Keratinocyte (primary cell): ENCODE results near the gene DHX36. TPM values are rescaled to one million over a fixed set of nuclear protein-coding genes. Genes with fewer than 3 reads are reported as not detected.

Experiments used
- DNase-seq: peaks from one replicate; pipeline ENCODE4 v3.0.0-alpha.2; 2011; ENCODE audit warnings: low read depth, missing footprints, low spot score
- FAIRE-seq: peaks from 2 replicates; lab custom pipeline; 2011; peaks lifted over from hg19 to GRCh38; lab: Jason Lieb, UNC
- H2AFZ ChIP-seq: 2 replicates; pipeline ENCODE4 v1.6.0; 2012; ENCODE audit warnings: low read length, control low read depth, inconsistent platforms; ENCODE audit not compliant: control insufficient read depth
- H3K27ac ChIP-seq: 2 replicates; pipeline ENCODE4 v1.5.1; 2011; ENCODE audit warnings: low read length; ENCODE audit not compliant: control insufficient read depth, insufficient read depth
- H3K27me3 ChIP-seq: 3 replicates; pipeline ENCODE4 v1.6.0; 2011; ENCODE audit warnings: low read length; ENCODE audit not compliant: control insufficient read depth, insufficient read depth; ENCODE audit errors: extremely low read depth
- H3K36me3 ChIP-seq, 2 experiments: 2 replicates in 1 of 2; 3 replicates in 1 of 2; pipeline ENCODE4 v1.5.1; 2011; ENCODE audit warnings: low read length in 2 of 2, mild to moderate bottlenecking in 1 of 2; ENCODE audit not compliant: control insufficient read depth in 2 of 2, insufficient read depth in 2 of 2; ENCODE audit errors: extremely low read depth in 1 of 2
- H3K4me1 ChIP-seq: 3 replicates; pipeline ENCODE4 v1.5.1; 2011; ENCODE audit warnings: low read length; ENCODE audit not compliant: control insufficient read depth, insufficient read depth; ENCODE audit errors: extremely low read depth
- H3K4me2 ChIP-seq: 3 replicates; pipeline ENCODE4 v1.6.0; 2011; ENCODE audit warnings: low read depth, low read length; ENCODE audit not compliant: control insufficient read depth, insufficient read depth; ENCODE audit errors: extremely low read depth
- H3K4me3 ChIP-seq, 3 experiments: fragments of 200-600 bp in 1 of 3; sonication (generic) in 1 of 3; 2 replicates in 2 of 3; 3 replicates in 1 of 3; pipeline ENCODE4 v1.5.1; 2011 to 2016; ENCODE audit warnings: low read length in 3 of 3, mild to moderate bottlenecking in 3 of 3, control low read depth in 2 of 3, inconsistent platforms in 1 of 3, low read depth in 1 of 3, mixed read lengths in 1 of 3, mixed run types in 1 of 3, moderate library complexity in 1 of 3; ENCODE audit not compliant: control insufficient read depth in 2 of 3, insufficient read depth in 2 of 3; ENCODE audit errors: extremely low read depth in 1 of 3
- H3K79me2 ChIP-seq: 2 replicates; pipeline ENCODE4 v1.6.0; 2012; ENCODE audit warnings: low read length; ENCODE audit not compliant: control insufficient read depth, insufficient read depth
- H3K9ac ChIP-seq: 3 replicates; pipeline ENCODE4 v1.6.0; 2011; ENCODE audit warnings: low read length; ENCODE audit not compliant: control insufficient read depth, insufficient read depth; ENCODE audit errors: extremely low read depth
- H3K9me1 ChIP-seq: 3 replicates; pipeline ENCODE4 v1.6.0; 2011; ENCODE audit warnings: low read length; ENCODE audit not compliant: control insufficient read depth, insufficient read depth; ENCODE audit errors: extremely low read depth
- H3K9me3 ChIP-seq: 2 replicates; pipeline ENCODE4 v1.5.1; 2012; ENCODE audit warnings: low read depth, low read length; ENCODE audit not compliant: control insufficient read depth
- H4K20me1 ChIP-seq: 3 replicates; pipeline ENCODE4 v1.6.0; 2011; ENCODE audit warnings: low read length; ENCODE audit not compliant: control insufficient read depth, insufficient read depth; ENCODE audit errors: extremely low read depth
- CTCF ChIP-seq, 3 experiments: IDR thresholded peaks in 1 of 3; conservative IDR thresholded peaks in 1 of 3; optimal IDR thresholded peaks in 1 of 3; 2 replicates in 2 of 3; 3 replicates in 1 of 3; pipeline versions ENCODE3 to v1.5.1; 2011; ENCODE audit warnings: low read length in 3 of 3, mild to moderate bottlenecking in 3 of 3, moderate library complexity in 2 of 3, control low read depth in 1 of 3, inconsistent platforms in 1 of 3; ENCODE audit not compliant: insufficient read depth in 2 of 3; ENCODE audit errors: extremely low read depth in 1 of 3
- EZH2 ChIP-seq: IDR thresholded peaks from one replicate; pipeline ENCODE4 v1.6.1; 2012; ENCODE audit warnings: inconsistent platforms, mild to moderate bottlenecking, low read length, moderate library complexity
- dilution Hi-C: fragments of 300-500 bp; cut with MboI; formaldehyde crosslinking; loops from one replicate; pipeline ENCODE4 v1.7.0; 2020; ENCODE audit warnings: low sequenced_read_pairs; ENCODE audit not compliant: extremely low pct_ligation_motif_present
- polyA plus RNA-seq, 5 experiments: library from polyadenylated mRNA; depleted of rRNA in 3 of 5; stranded (reverse) in 3 of 5; stranded (forward) in 1 of 5; unstranded in 1 of 5; fragments of >200 nt; gene quantifications; 1 replicate in 1 of 5; 2 replicates in 3 of 5; 3 replicates in 1 of 5; pipeline versions ENCODE4 v1.2.1 to v1.2.3, GENCODE V29; 2011 to 2012; ENCODE audit warnings: missing spikeins in 2 of 5, low read depth in 1 of 5, low replicate concordance in 1 of 5

Gene DHX36
- polyA plus RNA-seq, 1 donor (not counting 4 experiments of a cell fraction or from before 2014, with no cell fraction given): 72.3 TPM

DNA sequence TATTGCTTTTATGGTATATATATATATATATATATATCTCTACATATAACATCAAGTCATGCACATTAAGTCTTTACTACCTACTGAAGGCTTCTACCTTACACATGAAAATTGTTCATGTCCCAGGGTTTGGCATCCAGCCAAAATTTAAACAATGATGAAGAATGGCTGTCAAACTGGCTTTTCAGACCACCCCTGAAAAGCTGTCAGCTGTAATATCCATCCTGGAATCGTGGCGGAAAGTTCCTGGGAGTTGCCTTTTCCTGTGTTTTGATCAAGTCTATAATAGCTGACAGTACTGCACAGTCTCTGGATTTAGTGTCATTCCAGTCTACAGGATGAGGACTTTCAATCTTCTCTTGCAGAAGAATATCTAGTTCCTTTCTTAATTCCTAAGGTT, 48.3 kb downstream of the DHX36 start:
- TF ChIP-seq CTCF (optimal IDR thresholded peaks at IDR 0.05 in 1 of 3, IDR thresholded peaks at IDR 0.05 in 1 of 3, conservative IDR thresholded peaks at IDR 0.05 in 1 of 3; ENCODE audit: extremely low read depth in 1 of 3, insufficient read depth in 2 of 3, low read length in 3 of 3): no peak
- no peak for TF ChIP-seq EZH2
- Histone ChIP-seq H3K27ac (no peak overlapping the region), H3K79me2 (no peaks in the 10 kb centered on the region), H2AFZ (no peak overlapping the region), H3K9me3 (no peaks in the 10 kb centered on the region), H3K9me1 (no peaks in the 10 kb centered on the region), H4K20me1 (no peaks in the 10 kb centered on the region), H3K9ac (no peak overlapping the region), H3K36me3 (peaks cover 4 to 5% of the 10 kb centered on the region in 2 experiments), H3K4me1 (no peaks in the 10 kb centered on the region), H3K4me2 (no peak overlapping the region), H3K4me3 (no peak overlapping the region), H3K27me3 (no peaks in the 10 kb centered on the region)
- FAIRE-seq: no peak
- dilution Hi-C loops: no loop called here
- no peak for DNase-seq

GRCh38 chr3:154275292-154275691, 49.0 kb downstream of the DHX36 start:
- H2AFZ ChIP-seq: no peak overlapping the region
- FAIRE-seq (no peak), DNase-seq (no peak)
- dilution Hi-C loops: no loop called here
- no peaks in the 10 kb centered on the region for H3K79me2 ChIP-seq
- H3K36me3 ChIP-seq: peaks cover 4 to 5% of the 10 kb centered on the region in 2 experiments
- no peak overlapping the region for H3K4me3 ChIP-seq
- H3K9me3 ChIP-seq: no peaks in the 10 kb centered on the region
- TF ChIP-seq EZH2: no peak
- no peak for TF ChIP-seq CTCF (optimal IDR thresholded peaks at IDR 0.05 in 1 of 3, IDR thresholded peaks at IDR 0.05 in 1 of 3, conservative IDR thresholded peaks at IDR 0.05 in 1 of 3; ENCODE audit: extremely low read depth in 1 of 3, insufficient read depth in 2 of 3, low read length in 3 of 3)
- no peaks in the 10 kb centered on the region for H3K4me1 ChIP-seq
- no peaks in the 10 kb centered on the region for H3K9me1 ChIP-seq
- H3K9ac ChIP-seq: no peak overlapping the region
- no peaks in the 10 kb centered on the region for H3K27me3 ChIP-seq
- H3K27ac ChIP-seq: no peak overlapping the region
- no peaks in the 10 kb centered on the region for H4K20me1 ChIP-seq
- H3K4me2 ChIP-seq: no peak overlapping the region
